Osteoblast (primary cell): ENCODE measurements around the gene DNAH11. TPM values are rescaled to one million over a fixed set of nuclear protein-coding genes. Genes with fewer than 3 reads are reported as not detected.

Source experiments
- DNase-seq: peaks from one replicate; pipeline ENCODE4 v3.0.0; 2011; ENCODE audit warnings: low spot score, mixed read lengths; ENCODE audit not compliant: insufficient read length; ENCODE audit errors: missing footprints
- H2AFZ ChIP-seq: 2 replicates; pipeline ENCODE4 v1.6.0; 2011; ENCODE audit warnings: mild to moderate bottlenecking, low read length
- H3K27ac ChIP-seq: 2 replicates; pipeline ENCODE4 v1.5.1; 2011; ENCODE audit warnings: mild to moderate bottlenecking, low read depth, low read length, moderate library complexity
- H3K27me3 ChIP-seq: 2 replicates; pipeline ENCODE4 v1.6.0; 2012; ENCODE audit warnings: mild to moderate bottlenecking, control low read depth, inconsistent platforms, low read length, moderate library complexity; ENCODE audit not compliant: insufficient read depth
- H3K36me3 ChIP-seq: 2 replicates; pipeline ENCODE4 v1.5.1; 2011; ENCODE audit warnings: mild to moderate bottlenecking, low read length, control low read depth, moderate library complexity; ENCODE audit not compliant: insufficient read depth
- H3K4me1 ChIP-seq: 2 replicates; pipeline ENCODE4 v1.5.1; 2011; ENCODE audit warnings: mild to moderate bottlenecking, low read length, control low read depth, moderate library complexity; ENCODE audit not compliant: insufficient read depth
- H3K4me2 ChIP-seq: 2 replicates; pipeline ENCODE4 v1.6.0; 2011; ENCODE audit warnings: mild to moderate bottlenecking, low read length; ENCODE audit not compliant: insufficient read depth
- H3K4me3 ChIP-seq: fragments of 200-600 bp; sonication (generic); 3 replicates; pipeline ENCODE4 v1.5.1; 2012; ENCODE audit warnings: mild to moderate bottlenecking, low read length, inconsistent platforms; ENCODE audit not compliant: insufficient read depth
- H3K79me2 ChIP-seq: 2 replicates; pipeline ENCODE4 v1.6.0; 2012; ENCODE audit warnings: mild to moderate bottlenecking, low read length, control low read depth, inconsistent platforms; ENCODE audit not compliant: insufficient read depth
- H3K9me3 ChIP-seq: 2 replicates; pipeline ENCODE4 v1.5.1; 2011; ENCODE audit warnings: low read depth, low read length, control low read depth
- H4K20me1 ChIP-seq: 2 replicates; pipeline ENCODE4 v1.6.0; 2012; ENCODE audit warnings: mild to moderate bottlenecking, low read length, control low read depth; ENCODE audit not compliant: insufficient read depth
- total RNA-seq: library from RNA; depleted of rRNA; stranded (reverse); fragments of >200 nt; gene quantifications from 2 replicates; pipeline ENCODE4 v1.2.3, GENCODE V29; 2012
- TF ChIP-seq, protein P1 (sequence below): IDR thresholded peaks from 2 replicates; pipeline ENCODE4 v1.5.1; 2011; ENCODE audit warnings: mild to moderate bottlenecking, low read depth, low read length, moderate library complexity; ENCODE audit errors: extremely low read depth

Gene DNAH11
- total RNA-seq, 1 donor: 1.1 TPM

- TF ChIP-seq, protein P1, sequence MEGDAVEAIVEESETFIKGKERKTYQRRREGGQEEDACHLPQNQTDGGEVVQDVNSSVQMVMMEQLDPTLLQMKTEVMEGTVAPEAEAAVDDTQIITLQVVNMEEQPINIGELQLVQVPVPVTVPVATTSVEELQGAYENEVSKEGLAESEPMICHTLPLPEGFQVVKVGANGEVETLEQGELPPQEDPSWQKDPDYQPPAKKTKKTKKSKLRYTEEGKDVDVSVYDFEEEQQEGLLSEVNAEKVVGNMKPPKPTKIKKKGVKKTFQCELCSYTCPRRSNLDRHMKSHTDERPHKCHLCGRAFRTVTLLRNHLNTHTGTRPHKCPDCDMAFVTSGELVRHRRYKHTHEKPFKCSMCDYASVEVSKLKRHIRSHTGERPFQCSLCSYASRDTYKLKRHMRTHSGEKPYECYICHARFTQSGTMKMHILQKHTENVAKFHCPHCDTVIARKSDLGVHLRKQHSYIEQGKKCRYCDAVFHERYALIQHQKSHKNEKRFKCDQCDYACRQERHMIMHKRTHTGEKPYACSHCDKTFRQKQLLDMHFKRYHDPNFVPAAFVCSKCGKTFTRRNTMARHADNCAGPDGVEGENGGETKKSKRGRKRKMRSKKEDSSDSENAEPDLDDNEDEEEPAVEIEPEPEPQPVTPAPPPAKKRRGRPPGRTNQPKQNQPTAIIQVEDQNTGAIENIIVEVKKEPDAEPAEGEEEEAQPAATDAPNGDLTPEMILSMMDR: no peak
These were observed 360.4 kb downstream of the DNAH11 start for GRCh38 chr7:21903020-21903786.

GRCh38 chr7:21908746-21909145, 365.9 kb downstream of the DNAH11 start:
- H3K79me2 ChIP-seq: no peaks in the 10 kb centered on the region
- H3K27ac ChIP-seq: no peak overlapping the region
- H3K36me3 ChIP-seq: peaks cover 30% of the 10 kb centered on the region
- TF ChIP-seq, protein P1: no peak
- peaks cover 17% of the 10 kb centered on the region for H3K4me1 ChIP-seq
- H3K4me3 ChIP-seq: no peak overlapping the region
- no peaks in the 10 kb centered on the region for H3K27me3 ChIP-seq
- H3K9me3 ChIP-seq: no peaks in the 10 kb centered on the region
- no peaks in the 10 kb centered on the region for H4K20me1 ChIP-seq
- H2AFZ ChIP-seq: no peak overlapping the region
- DNase-seq: no peak
- no peak overlapping the region for H3K4me2 ChIP-seq

More at GRCh38 chr7:21903020-21903786, 360.4 kb downstream of the DNAH11 start:
- Histone ChIP-seq H3K27ac (peak overlapping the region; percentile 34), H3K4me1 (peaks cover 11% of the 10 kb centered on the region), H3K4me3 (no peak overlapping the region), H2AFZ (no peak overlapping the region), H3K36me3 (peaks cover 39% of the 10 kb centered on the region), H3K4me2 (no peak overlapping the region), H3K27me3 (no peaks in the 10 kb centered on the region), H3K9me3 (no peaks in the 10 kb centered on the region), H3K79me2 (no peaks in the 10 kb centered on the region), H4K20me1 (no peaks in the 10 kb centered on the region)
- DNase-seq: no peak

GRCh38 chr7:21910253-21910652, 367.4 kb downstream of the DNAH11 start:
- no peak for DNase-seq
- Histone ChIP-seq H3K4me2 (no peak overlapping the region), H3K79me2 (no peaks in the 10 kb centered on the region), H3K36me3 (peaks cover 33% of the 10 kb centered on the region), H3K27me3 (no peaks in the 10 kb centered on the region), H3K27ac (no peak overlapping the region), H3K9me3 (no peaks in the 10 kb centered on the region), H4K20me1 (no peaks in the 10 kb centered on the region), H3K4me3 (no peak overlapping the region), H2AFZ (no peak overlapping the region), H3K4me1 (peaks cover 17% of the 10 kb centered on the region)
- TF ChIP-seq, protein P1: no peak

GRCh38 chr7:21911341-21911875, 368.6 kb downstream of the DNAH11 start:
- Histone ChIP-seq H3K4me1 (peaks cover 17% of the 10 kb centered on the region), H3K27ac (peak overlapping the region; percentile 73), H3K36me3 (peaks cover 24% of the 10 kb centered on the region), H3K4me2 (peak overlapping the region; percentile 41), H4K20me1 (no peaks in the 10 kb centered on the region), H3K79me2 (no peaks in the 10 kb centered on the region), H3K4me3 (no peak overlapping the region), H3K27me3 (no peaks in the 10 kb centered on the region), H2AFZ (no peak overlapping the region), H3K9me3 (no peaks in the 10 kb centered on the region)
- peak; percentile 72 for DNase-seq
- TF ChIP-seq, protein P1: no peak
